Renal cortical epithelial cell (primary cell): Measurements from ENCODE around the gene SLF1. TPM values are rescaled to one million over a fixed set of nuclear protein-coding genes. Genes with fewer than 3 reads are reported as not detected.
"Not testable (repeated sequence)": the region's sequence is repeated elsewhere in the genome, so short reads cannot be mapped to it uniquely, and the experiment has no call there.

Experiments
- DNase-seq: peaks from one replicate; pipeline ENCODE4 v3.0.0-alpha.2; 2011; ENCODE audit warnings: low read depth
- total RNA-seq: library from RNA; depleted of rRNA; stranded (reverse); fragments of >200 nt; gene quantifications from 2 replicates; pipeline ENCODE4 v1.2.3, GENCODE V29; 2014

SLF1 gene
- 5.1 and 6.4 TPM in 2 replicates for total RNA-seq

- DNase-seq: peak; percentile 83
These were observed at the start of gene SLF1, which contains the start of gene KIAA0825 for GRCh38 chr5:94618493-94619328. Gene SLF1, plus strand, starts transcription at chr5:94618669. Its CDS starts 10,142 bp downstream, at chr5:94628811. Gene KIAA0825, minus strand, starts transcription at chr5:94618604. Its CDS starts 81,478 bp downstream, at chr5:94537126.

- no peak for DNase-seq
These were observed 47.1 kb upstream of the SLF1 start for GRCh38 chr5:94571415-94571814.

- not testable (repeated sequence) for DNase-seq
These were observed 45.1 kb upstream of the SLF1 start for GRCh38 chr5:94573349-94573748.

GRCh38 chr5:94575196-94575595, 43.3 kb upstream of the SLF1 start:
- DNase-seq: no peak

GRCh38 chr5:94577466-94578245, 40.8 kb upstream of the SLF1 start:
- peak; percentile 7 for DNase-seq

GRCh38 chr5:94595281-94595840, 23.1 kb upstream of the SLF1 start:
- DNase-seq: no peak

- peak; percentile 16 for DNase-seq
These were observed 4.9 kb upstream of the SLF1 start for GRCh38 chr5:94613583-94613982.

GRCh38 chr5:94614156-94614805, 4.2 kb upstream of the SLF1 start:
- DNase-seq: no peak

GRCh38 chr5:94615862-94616261, 2.6 kb upstream of the SLF1 start:
- DNase-seq: no peak

- peak; percentile 57 for DNase-seq
These were observed 408 bp upstream of the SLF1 start for GRCh38 chr5:94618029-94618492.

GRCh38 chr5:94620256-94620655, 1.8 kb downstream of the SLF1 start:
- no peak for DNase-seq

GRCh38 chr5:94621763-94622162, 3.3 kb downstream of the SLF1 start:
- no peak for DNase-seq

GRCh38 chr5:94623011-94623410, 4.5 kb downstream of the SLF1 start:
- DNase-seq: no peak

GRCh38 chr5:94623877-94624276, 5.4 kb downstream of the SLF1 start:
- no peak for DNase-seq

- no peak for DNase-seq
These were observed 8.7 kb downstream of the SLF1 start for GRCh38 chr5:94627191-94627590.

- no peak for DNase-seq
These were observed 13.6 kb downstream of the SLF1 start for GRCh38 chr5:94632024-94632423.

- DNase-seq: no peak
These were observed 21.7 kb downstream of the SLF1 start for GRCh38 chr5:94640176-94640575.

GRCh38 chr5:94645053-94645452, 26.6 kb downstream of the SLF1 start:
- no peak for DNase-seq

- no peak for DNase-seq
These were observed 28.3 kb downstream of the SLF1 start for GRCh38 chr5:94646758-94647157.

GRCh38 chr5:94649874-94650273, 31.4 kb downstream of the SLF1 start:
- DNase-seq: no peak

- DNase-seq: no peak
These were observed 39.8 kb downstream of the SLF1 start for GRCh38 chr5:94658272-94658671.

GRCh38 chr5:94660506-94660905, 42.0 kb downstream of the SLF1 start:
- no peak for DNase-seq
